ENCODE measurements around the gene FAM50A.
"Not testable (repeated sequence)": the region's sequence is repeated elsewhere in the genome, so short reads cannot be mapped to it uniquely, and the experiment has no call there.

FAM50A gene, protein sequence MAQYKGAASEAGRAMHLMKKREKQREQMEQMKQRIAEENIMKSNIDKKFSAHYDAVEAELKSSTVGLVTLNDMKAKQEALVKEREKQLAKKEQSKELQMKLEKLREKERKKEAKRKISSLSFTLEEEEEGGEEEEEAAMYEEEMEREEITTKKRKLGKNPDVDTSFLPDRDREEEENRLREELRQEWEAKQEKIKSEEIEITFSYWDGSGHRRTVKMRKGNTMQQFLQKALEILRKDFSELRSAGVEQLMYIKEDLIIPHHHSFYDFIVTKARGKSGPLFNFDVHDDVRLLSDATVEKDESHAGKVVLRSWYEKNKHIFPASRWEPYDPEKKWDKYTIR

DNA sequence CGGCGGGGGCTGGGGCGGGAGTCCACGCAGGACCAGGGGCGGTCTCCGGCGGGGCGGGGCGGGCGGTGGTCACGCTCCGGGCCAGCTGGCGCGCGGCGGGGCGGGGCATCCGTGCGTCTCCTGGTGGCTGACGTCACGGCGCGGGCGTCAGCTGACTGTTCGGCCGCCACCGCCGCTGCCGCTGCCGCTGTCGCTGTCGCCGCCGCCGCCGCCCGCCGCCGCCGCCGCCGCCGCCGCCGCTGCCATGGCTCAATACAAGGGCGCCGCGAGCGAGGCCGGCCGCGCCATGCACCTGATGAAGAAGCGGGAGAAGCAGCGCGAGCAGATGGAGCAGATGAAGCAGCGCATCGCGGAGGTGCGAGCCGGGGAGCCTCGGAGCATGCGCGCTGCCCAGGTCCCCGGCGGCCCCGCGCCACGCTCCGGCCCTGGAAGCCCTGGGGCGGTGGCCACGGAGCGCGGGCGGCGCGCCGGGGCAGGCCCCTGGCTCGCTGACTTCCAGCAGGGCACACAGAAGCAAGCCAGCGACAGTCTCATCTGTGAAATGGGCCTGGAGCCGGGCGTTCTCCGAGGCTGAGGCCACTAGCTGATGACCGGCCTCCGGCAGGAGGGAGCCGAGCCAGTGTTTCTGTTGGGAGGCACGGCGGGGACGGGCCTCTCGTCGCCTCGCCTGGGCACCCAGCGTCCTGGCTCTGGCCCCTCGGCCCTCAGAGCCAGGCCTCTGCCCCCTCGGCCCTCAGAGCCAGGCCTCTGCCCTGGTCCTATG lies at the start of gene FAM50A:
TSS of gene FAM50A (plus strand) at position 150 of the 763 bp plus-strand sequence. CDS start at position 245, 95 bp downstream.
- DNase-seq, result peak; percentile 72

DNA sequence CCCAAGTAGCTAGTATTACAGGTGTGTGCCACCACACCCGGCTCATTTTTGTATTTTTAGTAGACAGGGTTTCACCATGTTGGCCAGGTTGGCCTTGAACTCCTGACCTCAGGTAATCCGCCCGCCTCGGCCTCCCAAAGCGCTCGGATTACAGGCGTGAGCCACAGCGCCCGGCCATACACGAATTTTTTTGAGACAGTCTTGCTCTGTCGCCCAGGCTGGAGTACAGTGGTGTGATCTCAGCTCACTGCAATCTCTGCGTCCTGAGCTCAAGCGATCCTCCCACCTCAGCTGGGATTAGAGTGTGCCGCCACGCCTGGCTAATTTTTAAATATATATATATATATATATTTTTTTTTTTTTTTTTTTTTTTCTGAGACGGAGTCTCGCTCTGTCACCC lies 47.6 kb upstream of the FAM50A start:
- not testable (repeated sequence) for DNase-seq

DNA sequence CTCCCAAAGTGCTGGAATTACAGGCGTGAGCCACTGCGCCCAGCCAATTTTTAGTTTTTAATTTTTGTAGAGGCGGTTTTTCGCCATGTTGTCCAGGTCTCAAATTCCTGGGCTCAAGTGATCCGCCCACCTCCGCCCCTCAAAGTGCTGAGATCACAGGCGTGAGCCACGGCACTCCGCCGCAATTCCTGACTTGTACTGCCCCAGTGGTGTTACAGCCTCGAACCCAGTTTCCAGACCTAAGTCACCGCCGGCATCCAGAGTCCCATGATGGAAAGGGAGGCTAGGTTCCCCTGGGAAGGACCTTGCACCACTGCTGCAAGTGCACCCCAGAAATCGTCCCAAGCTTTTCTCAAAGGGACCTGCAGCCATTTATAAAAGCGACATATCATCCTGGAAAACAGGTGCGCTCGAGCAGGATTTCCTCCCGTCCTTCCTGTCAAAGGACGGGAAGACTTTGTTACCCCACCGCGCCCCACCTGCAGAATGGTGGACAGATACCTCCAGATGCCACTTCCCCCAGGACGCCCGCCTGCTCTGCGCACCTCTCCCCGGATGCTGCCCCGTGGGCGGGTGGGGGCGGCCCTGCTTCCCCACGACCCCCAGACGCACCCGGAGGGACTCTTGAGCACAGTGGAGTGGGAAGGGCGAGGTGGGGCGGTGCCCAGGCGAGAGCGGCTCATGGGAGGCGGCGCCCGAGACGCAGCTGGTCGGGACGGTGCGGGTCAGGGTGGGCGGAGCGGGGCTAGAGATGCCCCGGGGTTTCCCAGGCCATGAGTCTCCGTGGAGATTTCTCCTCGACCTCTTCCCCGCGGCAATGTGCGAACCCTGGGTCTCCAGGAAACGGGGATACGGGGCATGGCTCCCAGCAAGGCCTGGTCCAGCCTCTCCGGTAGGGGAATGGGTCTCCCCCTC lies 46.7 kb upstream of the FAM50A start:
- DNase-seq, result peak; percentile 61

DNA sequence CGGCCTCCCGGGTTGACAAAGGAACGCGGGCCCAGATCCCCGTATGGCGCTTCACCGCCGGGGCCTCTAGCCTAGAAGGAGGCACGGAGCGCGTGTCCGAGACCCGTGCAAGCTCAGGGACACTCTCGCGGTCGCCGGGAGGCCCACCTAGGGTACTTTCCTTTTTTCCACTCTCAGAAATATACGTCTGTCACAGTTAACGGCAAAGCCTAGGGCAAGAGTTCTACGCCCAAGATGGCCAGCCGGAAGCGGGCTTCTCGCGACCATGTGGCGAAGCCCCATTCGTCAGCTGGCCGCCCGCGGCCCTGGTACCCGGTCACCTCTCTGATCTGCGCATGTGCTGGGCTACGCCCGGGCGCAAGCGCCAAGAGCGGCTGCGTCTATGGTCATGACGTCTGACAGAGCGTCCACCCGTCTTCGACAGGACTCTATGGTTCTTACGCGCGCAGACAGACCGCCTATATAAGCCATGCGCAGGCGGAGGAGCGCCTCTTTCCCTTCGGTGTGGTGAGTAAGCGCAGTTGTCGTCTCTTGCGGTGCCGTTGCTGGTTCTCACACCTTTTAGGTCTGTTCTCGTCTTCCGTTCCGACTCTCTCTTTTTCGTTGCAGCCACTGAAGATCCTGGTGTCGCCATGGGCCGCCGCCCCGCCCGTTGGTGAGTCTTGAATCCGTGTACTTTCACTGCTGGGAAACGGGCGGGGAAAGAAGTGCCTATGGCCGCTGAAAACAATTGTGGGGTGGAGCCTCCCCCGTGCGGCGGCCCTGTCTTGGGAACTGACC lies 45.9 kb upstream of the FAM50A start, which contains the start of gene RPL10:
TSS of gene RPL10 (plus strand) at position 490 of the 780 bp plus-strand sequence. CDS start at position 633, 143 bp downstream.
- DNase-seq, result peak; percentile 95

DNA sequence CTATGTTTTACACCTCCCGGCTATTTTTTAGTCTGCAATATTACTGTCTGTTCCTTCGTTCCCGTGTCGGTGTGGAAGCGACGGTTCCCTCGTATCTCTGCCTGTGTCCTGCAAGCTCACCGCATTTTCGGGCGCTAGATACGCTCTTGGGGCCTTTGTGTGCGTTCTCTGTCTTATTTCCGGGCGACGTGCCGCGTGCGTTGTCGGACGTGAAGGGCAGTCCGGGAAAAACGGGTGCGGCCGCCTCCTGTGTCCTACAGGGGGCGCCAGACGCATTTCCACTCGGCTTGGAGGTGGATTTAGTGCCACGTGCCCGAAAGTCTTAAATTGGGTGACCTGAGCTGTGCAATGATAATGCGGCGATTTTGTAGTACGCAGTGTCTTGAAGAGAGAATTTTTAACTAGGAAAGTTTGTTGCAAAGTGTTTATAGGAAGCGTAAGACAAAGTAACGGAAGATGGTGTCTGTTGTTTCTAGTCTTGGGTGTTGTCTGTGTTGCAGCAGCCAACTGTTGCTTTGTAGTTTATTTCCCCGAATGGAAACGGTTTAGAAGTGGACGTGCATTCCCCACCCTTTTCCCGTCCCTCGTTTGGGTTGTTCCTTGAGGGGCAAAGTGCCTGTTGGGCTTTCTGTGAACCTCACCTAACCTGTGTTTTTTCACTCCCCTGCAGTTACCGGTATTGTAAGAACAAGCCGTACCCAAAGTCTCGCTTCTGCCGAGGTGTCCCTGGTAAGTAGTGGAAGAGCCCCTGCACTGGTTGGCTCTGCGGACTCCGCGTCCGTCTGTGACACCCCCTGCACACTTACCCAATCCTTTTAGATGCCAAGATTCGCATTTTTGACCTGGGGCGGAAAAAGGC lies 45.0 kb upstream of the FAM50A start:
- DNase-seq, result peak; percentile 87

DNA sequence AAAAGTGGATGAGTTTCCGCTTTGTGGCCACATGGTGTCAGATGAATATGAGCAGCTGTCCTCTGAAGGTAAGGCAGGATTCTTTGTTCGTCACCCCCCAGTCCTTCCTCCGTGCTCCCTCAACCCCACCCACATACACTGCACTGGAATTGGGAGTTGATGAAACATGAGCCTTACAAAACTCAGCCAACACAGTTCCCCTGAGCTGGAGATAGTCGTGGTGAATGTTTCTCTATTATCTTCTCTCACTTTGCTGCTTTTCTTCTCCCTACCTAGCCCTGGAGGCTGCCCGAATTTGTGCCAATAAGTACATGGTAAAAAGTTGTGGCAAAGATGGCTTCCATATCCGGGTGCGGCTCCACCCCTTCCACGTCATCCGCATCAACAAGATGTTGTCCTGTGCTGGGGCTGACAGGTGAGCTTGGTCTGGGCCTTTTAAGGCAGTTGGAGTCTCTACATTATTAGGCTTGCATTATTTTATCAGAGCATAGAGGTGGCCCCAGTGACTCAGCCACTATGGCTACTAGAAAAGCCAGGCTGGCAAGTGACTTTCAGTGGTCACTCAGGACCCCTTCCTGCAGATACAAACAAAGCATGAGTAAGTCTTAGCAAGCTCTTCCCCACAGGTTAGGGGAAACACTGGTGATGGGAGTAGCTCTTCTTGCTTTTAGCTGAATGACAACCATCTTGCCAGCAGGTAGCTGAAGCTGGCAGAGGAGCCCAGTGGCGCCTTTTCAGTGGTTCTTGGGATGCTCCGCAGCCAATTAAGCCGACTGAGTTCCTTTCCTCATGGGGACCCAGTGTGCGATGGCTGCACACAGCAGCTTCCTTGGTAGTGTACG lies 44.2 kb upstream of the FAM50A start:
- peak; percentile 51 for DNase-seq

DNA sequence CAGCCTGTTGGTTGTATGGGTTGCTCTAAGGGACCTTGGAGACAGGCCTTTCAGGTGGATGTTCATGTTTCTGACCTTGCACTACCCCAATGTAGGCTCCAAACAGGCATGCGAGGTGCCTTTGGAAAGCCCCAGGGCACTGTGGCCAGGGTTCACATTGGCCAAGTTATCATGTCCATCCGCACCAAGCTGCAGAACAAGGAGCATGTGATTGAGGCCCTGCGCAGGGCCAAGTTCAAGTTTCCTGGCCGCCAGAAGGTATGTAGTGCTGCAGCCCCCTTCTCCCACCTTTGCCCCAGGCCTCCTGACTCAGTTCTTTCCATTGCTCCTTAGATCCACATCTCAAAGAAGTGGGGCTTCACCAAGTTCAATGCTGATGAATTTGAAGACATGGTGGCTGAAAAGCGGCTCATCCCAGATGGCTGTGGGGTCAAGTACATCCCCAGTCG lies 43.5 kb upstream of the FAM50A start:
- not testable (repeated sequence) for DNase-seq

DNA sequence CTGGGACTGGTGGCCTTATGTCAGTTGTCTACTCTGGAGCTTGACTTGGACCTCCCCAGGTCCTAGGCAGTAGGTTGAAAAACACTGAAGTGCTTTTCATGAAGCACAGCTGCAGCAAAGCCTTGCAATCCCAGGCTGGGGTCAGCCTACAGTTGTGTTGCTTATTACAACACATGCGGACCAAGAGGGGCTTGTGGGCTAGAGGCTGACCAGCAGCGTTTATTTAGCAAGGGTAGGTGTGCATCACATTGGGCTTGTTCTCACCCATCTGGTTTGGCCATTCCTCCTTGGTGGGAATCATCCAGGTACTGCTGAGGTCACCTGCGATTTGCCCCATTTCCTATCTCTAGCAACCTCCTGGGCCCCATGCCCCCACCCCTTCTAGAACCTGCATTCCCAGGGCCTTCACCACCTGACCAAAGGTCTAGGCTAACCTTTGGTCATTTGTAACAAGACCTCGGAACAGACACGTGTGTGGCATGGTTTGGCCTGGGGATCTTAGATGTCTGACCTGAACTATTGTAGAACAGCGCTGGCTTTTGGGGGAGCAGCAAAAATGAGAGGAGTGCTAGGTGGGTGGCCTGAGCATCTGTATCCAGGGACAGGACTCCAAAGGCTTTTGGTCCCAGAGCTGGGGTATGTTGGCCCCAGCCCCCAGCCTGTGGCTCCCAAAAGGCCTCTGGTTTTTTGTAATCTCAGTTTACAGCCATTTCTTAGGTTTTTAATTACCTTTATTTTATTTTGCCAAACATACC lies 42.7 kb upstream of the FAM50A start:
- peak; percentile 19 for DNase-seq

DNA sequence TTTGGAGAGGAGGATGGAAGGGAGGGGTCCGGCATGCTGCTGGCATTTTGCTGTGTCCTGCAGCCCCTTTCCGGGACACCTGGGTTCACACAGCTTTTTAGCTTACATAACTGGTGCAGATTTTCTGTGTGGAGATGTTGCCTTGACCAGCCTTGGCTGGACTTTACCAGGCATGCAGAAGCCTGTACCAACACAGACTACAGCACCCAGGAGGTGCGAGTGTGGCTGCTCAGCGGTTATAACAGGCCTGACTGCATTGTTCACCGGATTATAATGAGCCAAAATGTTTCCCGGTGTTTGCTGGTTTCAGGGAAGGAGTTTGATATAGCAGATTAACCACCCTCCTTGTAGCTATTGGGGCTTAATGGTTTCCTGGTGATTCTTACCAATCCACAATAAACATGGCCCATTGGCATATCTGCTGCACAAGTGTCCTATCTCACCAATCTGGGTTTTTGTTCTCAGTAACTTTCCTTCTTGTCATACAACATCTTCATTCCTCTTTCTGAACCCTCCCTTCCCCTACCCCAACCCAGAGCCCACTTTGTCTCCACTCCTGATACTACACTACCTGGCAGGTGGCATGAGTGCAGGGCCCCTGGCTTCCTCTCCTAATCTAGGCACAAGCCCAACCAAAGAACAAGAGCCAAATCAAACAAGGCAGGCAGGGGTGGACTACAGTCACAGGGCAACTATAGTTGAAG lies 41.9 kb upstream of the FAM50A start:
- DNase-seq, result no peak

DNA sequence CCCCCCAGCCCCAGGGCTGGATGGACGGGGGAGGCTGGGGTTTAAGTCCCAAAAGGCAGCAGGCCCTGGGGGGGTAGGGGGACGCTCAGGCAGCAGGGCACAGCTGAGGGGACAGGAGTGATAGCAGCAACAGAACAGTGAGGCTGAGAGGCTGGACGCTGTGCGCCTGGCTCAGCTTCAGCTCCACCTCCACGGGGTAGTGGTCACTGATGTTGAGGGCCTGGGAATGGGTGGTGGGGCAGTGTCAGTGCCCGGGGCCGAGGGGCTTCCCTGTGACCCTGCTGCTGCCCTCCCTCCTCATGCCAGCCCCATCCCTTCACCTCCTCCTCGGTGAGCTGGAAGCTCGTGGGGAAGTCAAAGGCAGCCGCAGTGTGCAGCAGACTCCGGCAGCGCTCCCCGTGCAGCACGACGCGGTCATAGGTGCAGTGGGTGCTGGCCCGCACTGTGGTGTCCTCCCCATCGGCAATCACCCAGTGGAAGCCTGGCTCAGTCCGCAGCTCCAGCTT lies 41.3 kb upstream of the FAM50A start:
- DNase-seq, result no peak

DNA sequence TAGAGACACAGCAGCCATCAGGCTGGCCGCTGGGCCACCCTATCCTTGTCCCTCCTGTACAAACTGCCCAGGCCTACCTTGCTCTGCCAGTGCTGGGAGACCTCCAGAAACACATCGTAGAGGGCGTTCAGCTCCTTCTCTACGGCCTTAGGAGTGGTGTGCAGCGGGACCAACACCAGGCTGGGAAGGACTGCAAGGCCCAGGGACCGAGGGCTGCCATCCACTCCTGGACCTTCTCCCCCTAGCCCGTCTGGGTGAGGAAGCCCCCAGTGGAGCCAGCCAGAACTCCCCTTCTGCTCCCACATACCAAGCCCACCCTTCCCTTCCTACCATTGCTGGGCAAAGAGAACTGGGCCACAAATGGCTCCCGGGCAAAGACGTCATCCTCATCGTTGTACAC lies 40.7 kb upstream of the FAM50A start:
- DNase-seq, result no peak

DNA sequence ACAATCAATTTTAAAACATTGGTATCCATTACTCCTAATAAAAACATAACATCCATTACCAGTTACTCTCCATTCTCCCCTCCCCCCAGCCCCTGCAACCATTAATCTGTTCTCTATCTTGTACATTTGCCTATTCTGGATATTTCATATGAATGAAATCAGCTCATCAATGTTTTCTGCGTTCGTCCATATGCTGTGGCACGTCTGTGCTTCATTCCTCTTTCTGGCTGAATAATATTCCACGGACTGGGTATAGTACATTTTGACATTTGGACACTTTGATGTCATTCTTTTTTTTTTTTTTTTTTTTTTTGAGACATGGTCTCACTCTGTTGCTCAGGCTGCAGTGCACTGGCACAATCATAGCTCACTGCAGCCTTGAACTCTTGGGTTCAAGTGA lies 40.1 kb upstream of the FAM50A start:
- no peak for DNase-seq

DNA sequence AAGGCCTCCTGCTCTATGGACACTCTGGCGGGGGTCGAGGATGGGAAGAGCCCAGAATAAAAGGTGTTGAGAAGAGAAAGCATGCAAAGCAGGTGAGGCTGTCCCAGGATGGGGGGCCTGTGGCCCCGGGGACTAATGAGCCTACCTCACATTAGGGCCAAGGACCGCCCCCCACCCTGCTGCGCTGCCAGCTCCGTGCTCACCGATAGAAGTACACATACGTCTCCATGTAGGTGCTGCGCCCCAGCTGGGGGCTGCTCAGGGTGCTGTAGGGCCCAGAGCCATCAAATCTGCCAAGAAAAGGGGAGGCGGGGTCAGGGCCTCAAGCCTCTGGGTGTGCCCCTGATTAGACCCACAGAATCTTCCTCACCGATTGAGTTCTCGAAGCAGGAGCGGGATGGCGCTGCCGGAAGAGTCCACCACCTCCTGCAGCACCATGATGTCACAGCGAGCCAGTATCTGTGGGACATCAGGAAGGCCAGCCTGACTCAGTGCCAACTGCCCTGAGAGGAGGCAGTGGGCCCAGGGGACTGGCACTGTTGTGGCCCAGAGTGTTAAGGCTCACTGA lies 39.2 kb upstream of the FAM50A start:
- DNase-seq, result no peak

DNA sequence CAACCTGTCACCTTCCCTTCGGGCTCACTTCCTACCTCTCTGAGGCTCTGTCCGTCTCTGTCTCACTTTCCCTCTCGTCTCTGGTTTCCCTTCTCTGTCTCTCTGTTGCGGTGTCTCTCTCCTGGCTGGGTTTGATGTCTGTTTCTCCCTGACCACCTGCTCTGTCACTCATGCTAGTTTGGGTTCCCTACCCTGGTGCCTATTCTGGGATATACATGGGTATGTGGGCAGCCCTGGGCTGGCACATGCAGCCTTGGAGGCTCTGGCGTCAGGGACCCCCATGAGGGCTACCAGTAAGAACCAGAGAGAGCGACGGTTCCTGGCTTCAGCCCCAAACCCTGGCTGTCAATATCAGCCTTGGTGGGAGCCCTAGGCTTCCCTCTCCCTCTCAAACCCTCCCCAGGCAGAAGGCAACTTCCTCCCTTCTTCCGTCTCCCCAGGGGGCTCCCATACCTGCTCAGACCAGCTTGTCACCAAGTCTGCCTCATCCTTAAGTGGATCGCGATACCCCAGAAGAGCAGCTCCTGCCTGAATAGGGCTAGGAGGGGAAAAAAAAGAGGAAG lies 35.2 kb upstream of the FAM50A start:
- DNase-seq, result no peak

DNA sequence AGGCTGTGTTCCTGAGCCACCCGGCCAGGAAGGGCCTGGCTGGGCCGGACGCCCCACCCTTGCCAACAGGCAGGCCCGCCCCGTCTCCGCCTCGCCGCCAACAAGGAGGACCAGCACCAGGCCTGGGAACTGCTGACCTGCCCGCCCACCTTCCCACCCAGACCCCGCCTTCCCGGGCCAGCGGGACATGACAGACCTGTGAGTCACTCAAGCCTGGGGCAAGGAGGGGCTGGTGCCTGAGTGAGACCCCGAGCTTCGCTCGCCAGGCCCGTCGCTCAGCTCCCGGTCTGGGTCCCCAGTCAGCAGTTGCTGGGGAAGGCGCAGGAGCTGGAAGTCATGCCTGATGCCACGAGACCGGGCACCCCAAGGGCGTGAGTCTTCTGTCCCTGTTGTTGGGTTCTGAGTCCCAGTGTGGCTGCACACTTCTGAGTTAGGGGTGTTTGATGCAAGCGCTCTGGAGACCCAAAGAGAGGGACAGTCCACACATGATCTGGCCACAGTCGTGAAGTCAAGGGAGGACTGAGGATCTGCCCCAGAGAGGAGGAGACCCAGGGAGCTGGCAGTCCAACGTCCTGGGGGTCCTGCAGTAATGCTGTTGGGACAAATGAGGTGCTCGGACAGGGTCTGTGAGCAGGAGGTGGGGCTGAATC lies 34.6 kb upstream of the FAM50A start, which contains the start of gene DNASE1L1:
TSS of gene DNASE1L1 (minus strand) at position 33 of the 650 bp plus-strand sequence. CDS start 3,686 bp downstream, outside the sequence.
- peak; percentile 21 for DNase-seq

DNA sequence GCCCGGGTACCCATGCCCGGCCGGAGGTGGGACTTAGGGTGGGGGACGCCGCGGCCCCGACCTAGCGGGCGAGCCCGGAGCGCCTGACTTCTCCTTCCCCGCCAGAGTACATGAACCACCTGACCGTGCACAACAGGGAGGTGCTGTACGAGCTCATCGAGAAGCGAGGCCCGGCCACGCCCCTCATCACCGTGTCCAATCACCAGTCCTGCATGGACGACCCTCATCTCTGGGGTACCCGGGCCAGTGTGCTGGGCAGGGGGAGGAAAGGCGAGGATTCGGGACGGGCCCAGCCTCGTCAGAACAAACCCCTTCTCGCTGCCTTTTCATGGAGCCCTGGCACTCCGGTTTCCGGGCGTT lies 32.0 kb upstream of the FAM50A start:
- DNase-seq, result peak; percentile 67

DNA sequence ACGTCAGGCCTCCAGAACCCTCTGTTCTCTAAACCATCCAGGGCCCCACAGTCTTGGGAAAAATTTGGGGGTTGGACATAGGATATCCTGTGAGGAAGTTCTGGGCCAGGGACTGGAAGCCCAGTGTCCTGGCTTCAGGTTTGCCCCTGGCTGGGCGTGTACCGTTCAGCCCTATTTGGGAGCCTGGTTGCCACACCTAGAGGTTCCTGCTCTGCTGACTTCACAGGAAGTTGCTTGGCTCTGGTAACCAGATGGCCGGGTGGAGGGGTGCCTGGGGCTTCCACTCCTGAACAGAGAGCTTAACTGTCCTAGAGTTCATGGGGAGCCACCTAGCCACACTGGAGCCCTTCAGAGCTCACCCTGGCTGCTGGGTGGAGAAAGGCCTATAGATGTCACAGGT lies 31.5 kb upstream of the FAM50A start:
- DNase-seq, result peak; percentile 56

All from CD4-positive, alpha-beta T cell treated with Interleukin-10 for 1 hour (primary cell).